ENCODE results near the gene GNPDA1. TPM values are rescaled to one million over a fixed set of nuclear protein-coding genes. Genes with fewer than 3 reads are reported as not detected.

GNPDA1 gene
- total RNA-seq (10 to 100 TPM; 12.6 to 30.3 (median 29.3) TPM), total RNA-seq (9.0 to 330 (median 45.5) reads per million in 29 experiments)
- 31.6 TPM for total RNA-seq (2013)

DNA sequence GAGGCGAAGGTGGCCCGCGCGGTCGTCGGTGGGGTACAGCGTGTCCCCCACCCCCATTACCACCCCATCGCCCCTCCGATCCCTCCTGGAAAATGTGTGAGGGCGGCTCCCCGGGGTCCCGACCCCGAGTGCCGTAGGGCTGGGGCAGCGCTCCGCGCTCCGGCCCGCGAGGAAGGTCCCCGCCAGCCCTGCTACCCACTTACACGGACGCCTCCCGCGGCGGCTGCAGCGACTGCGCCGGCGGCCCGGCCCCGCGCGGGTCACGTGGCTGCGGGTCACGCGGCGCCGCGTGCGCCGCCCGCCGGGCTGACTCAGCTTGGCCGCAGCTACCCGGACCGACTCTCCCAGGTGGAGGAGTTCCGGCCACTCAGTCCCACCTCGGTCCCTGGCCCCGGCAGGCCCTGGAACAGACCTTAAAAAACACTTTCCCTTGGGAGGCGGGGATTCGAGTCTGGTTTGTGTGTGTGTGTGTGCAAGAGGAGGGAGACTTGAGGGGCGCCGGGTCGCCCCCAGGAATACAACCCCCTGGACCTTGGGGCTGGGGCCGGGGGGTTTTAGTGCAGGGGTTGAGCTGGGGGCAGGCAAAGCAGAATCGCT is at the start of gene GNPDA1:
TSS of gene GNPDA1 (minus strand) at position 236 of the 597 bp plus-strand sequence. CDS start 992 bp downstream, outside the sequence.
- ATAC-seq (replicated peaks in 1 of 4) (peak; percentile 71 to 79 (median 76)), DNase-seq (peak in 34 of 35 experiments; percentile 20 to 82 (median 47))
- H3K9me3 Mint-ChIP-seq = no peaks in the 10 kb centered on the region
- ChIA-PET POLR2A (interaction anchor here (0.7 to 1.0 kb wide), 3 partner anchors 12 to 98 kb away, joined by 3 to 5 read pairs (median 3); no protein-coding TSS in a partner anchor), CTCF (interaction anchor here (0.7 to 5.7 kb wide), 15 partner anchors 8 to 137 kb away, joined by 3 to 48 read pairs (median 5); partner anchors contain the start of genes NDFIP1 (in 1 of the 2) and RNF14 (in 1 of the 2))
- peak within 1 kb of the TSS; percentile 69 to 78 for H3K4me3 ChIP-seq (ENCODE audit: control insufficient read depth in 1 of 2, extremely low read depth in 1 of 2, low read length in 1 of 2)
- H3K4me1 Mint-ChIP-seq = peaks cover 53 to 78% (median 63%) of the 10 kb centered on the region in 3 donors
- H3K4me3 Mint-ChIP-seq = peak within 1 kb of the TSS; percentile 78 to 87 (median 85)
- 2% methylated on average over 43 of the region's 58 CpGs for WGBS (ENCODE audit: insufficient coverage)
- no peaks in the 10 kb centered on the region for H3K27me3 ChIP-seq (replicated peaks in 1 of 2; ENCODE audit: control insufficient read depth in 2 of 2, extremely low read depth in 1 of 2, insufficient read depth in 2 of 2, low read length in 1 of 2)
- H3K4me1 ChIP-seq (ENCODE audit: control insufficient read depth in 1 of 2, extremely low read depth in 1 of 2, insufficient read depth in 2 of 2, low read length in 2 of 2) = peaks cover 23 to 63% of the 10 kb centered on the region in 2 experiments
- H3K27ac Mint-ChIP-seq = peak within 1 kb of the TSS; percentile 93 to 95
- H3K36me3 Mint-ChIP-seq = peaks cover 10% of the 10 kb centered on the region
- H3K9me3 ChIP-seq = no peaks in the 10 kb centered on the region
- no peaks in the 10 kb centered on the region for H3K27me3 Mint-ChIP-seq
- H3K36me3 ChIP-seq (ENCODE audit: control insufficient read depth in 2 of 2, extremely low read depth in 1 of 2, insufficient read depth in 1 of 2, low read length in 1 of 2) = no peaks in the 10 kb centered on the region
- peak within 1 kb of the TSS; percentile 81 for H3K27ac ChIP-seq (ENCODE audit: low read length)

DNA sequence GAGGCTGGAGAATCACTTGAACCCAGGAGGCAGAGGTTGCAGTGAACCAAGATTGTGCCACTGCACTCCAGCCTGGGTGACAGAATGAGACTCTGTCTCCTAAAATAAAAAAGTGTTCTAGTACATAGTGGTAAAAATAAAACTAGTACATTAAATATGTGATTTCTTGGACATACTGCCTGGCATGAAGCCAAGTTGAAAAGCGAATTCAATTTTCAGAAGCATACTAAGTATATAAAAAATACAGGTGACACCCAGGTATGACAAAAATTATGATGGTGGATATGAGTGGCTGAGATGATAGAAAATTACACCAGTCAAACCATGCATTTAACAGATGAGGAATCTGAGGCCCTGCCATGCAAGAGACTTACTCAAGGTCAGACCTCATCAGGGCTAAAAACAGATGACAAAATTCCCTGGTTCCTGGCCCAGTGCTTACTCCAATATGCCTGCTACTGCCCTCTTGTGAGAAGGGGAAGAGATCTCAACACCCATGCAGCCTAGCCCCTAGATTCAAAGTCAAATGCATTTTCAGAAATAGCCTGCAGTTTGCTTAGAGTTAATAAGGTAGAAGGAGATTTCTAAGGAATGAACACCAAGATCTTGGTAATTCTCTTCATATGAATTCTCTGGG is 46.6 kb upstream of the GNPDA1 start:
- Mint-ChIP-seq H3K27ac (no peak overlapping the region), H3K36me3 (no peaks in the 10 kb centered on the region), H3K4me3 (no peak overlapping the region), H3K4me1 (peaks cover 12 to 15% (median 14%) of the 10 kb centered on the region in 3 donors), H3K9me3 (no peaks in the 10 kb centered on the region), H3K27me3 (no peaks in the 10 kb centered on the region)
- ChIA-PET POLR2A (no interaction called here), CTCF (no interaction called here)
- Histone ChIP-seq H3K9me3 (no peaks in the 10 kb centered on the region), H3K4me1 (ENCODE audit: control insufficient read depth in 1 of 2, extremely low read depth in 1 of 2, insufficient read depth in 2 of 2, low read length in 2 of 2) (peaks cover 0 to 15% of the 10 kb centered on the region in 2 experiments), H3K4me3 (ENCODE audit: control insufficient read depth in 1 of 2, extremely low read depth in 1 of 2, low read length in 1 of 2) (no peak overlapping the region), H3K36me3 (ENCODE audit: control insufficient read depth in 2 of 2, extremely low read depth in 1 of 2, insufficient read depth in 1 of 2, low read length in 1 of 2) (no peaks in the 10 kb centered on the region), H3K27ac (ENCODE audit: low read length) (no peak overlapping the region), H3K27me3 (replicated peaks in 1 of 2; ENCODE audit: control insufficient read depth in 2 of 2, extremely low read depth in 1 of 2, insufficient read depth in 2 of 2, low read length in 1 of 2) (no peaks in the 10 kb centered on the region)
- no peak for ATAC-seq (replicated peaks in 1 of 4)
- no CpG with 5 or more reads among the region's 1 CpG for WGBS (ENCODE audit: insufficient coverage)
- DNase-seq = no peak

- Histone ChIP-seq H3K27me3 (replicated peaks in 1 of 2; ENCODE audit: control insufficient read depth in 2 of 2, extremely low read depth in 1 of 2, insufficient read depth in 2 of 2, low read length in 1 of 2) (no peaks in the 10 kb centered on the region), H3K27ac (ENCODE audit: low read length) (no peak overlapping the region), H3K9me3 (no peaks in the 10 kb centered on the region), H3K4me1 (ENCODE audit: control insufficient read depth in 1 of 2, extremely low read depth in 1 of 2, insufficient read depth in 2 of 2, low read length in 2 of 2) (no peaks in the 10 kb centered on the region), H3K4me3 (ENCODE audit: control insufficient read depth in 1 of 2, extremely low read depth in 1 of 2, low read length in 1 of 2) (no peak overlapping the region), H3K36me3 (ENCODE audit: control insufficient read depth in 2 of 2, extremely low read depth in 1 of 2, insufficient read depth in 1 of 2, low read length in 1 of 2) (no peaks in the 10 kb centered on the region)
- Mint-ChIP-seq H3K4me1 (peaks cover 7 to 11% (median 10%) of the 10 kb centered on the region in 3 donors), H3K9me3 (no peaks in the 10 kb centered on the region), H3K27me3 (no peaks in the 10 kb centered on the region), H3K27ac (no peak overlapping the region), H3K36me3 (no peaks in the 10 kb centered on the region), H3K4me3 (no peak overlapping the region)
- POLR2A ChIA-PET = no interaction called here
- no peak for DNase-seq
- ATAC-seq (replicated peaks in 1 of 4) = no peak
- CTCF ChIA-PET = no interaction called here
Observed at GRCh38 chr5:142057697-142058056, 44.9 kb upstream of the GNPDA1 start.

GRCh38 chr5:142056816-142057696 is 44.2 kb upstream of the GNPDA1 start:
- Histone ChIP-seq H3K27ac (ENCODE audit: low read length) (no peak overlapping the region), H3K27me3 (replicated peaks in 1 of 2; ENCODE audit: control insufficient read depth in 2 of 2, extremely low read depth in 1 of 2, insufficient read depth in 2 of 2, low read length in 1 of 2) (no peaks in the 10 kb centered on the region), H3K36me3 (ENCODE audit: control insufficient read depth in 2 of 2, extremely low read depth in 1 of 2, insufficient read depth in 1 of 2, low read length in 1 of 2) (no peaks in the 10 kb centered on the region), H3K9me3 (no peaks in the 10 kb centered on the region), H3K4me3 (ENCODE audit: control insufficient read depth in 1 of 2, extremely low read depth in 1 of 2, low read length in 1 of 2) (no peak overlapping the region), H3K4me1 (ENCODE audit: control insufficient read depth in 1 of 2, extremely low read depth in 1 of 2, insufficient read depth in 2 of 2, low read length in 2 of 2) (no peaks in the 10 kb centered on the region)
- DNase-seq (no peak), ATAC-seq (replicated peaks in 1 of 4) (no peak)
- Mint-ChIP-seq H3K9me3 (no peaks in the 10 kb centered on the region), H3K27ac (no peak overlapping the region), H3K4me1 (peaks cover 7 to 11% (median 10%) of the 10 kb centered on the region in 3 donors), H3K36me3 (no peaks in the 10 kb centered on the region), H3K27me3 (no peaks in the 10 kb centered on the region), H3K4me3 (no peak overlapping the region)
- WGBS (ENCODE audit: insufficient coverage) = 100% methylated on average over 1 of the region's 5 CpGs
- CTCF ChIA-PET = no interaction called here
- POLR2A ChIA-PET = no interaction called here

- no peaks in the 10 kb centered on the region for H3K27me3 ChIP-seq (replicated peaks in 1 of 2; ENCODE audit: control insufficient read depth in 2 of 2, extremely low read depth in 1 of 2, insufficient read depth in 2 of 2, low read length in 1 of 2)
- no peaks in the 10 kb centered on the region for H3K27me3 Mint-ChIP-seq
- no peak for DNase-seq
- no peak overlapping the region for H3K4me3 ChIP-seq (ENCODE audit: control insufficient read depth in 1 of 2, extremely low read depth in 1 of 2, low read length in 1 of 2)
- no peaks in the 10 kb centered on the region for H3K4me1 ChIP-seq (ENCODE audit: control insufficient read depth in 1 of 2, extremely low read depth in 1 of 2, insufficient read depth in 2 of 2, low read length in 2 of 2)
- H3K4me1 Mint-ChIP-seq = peaks cover 7 to 11% (median 10%) of the 10 kb centered on the region in 3 donors
- ChIA-PET POLR2A (interaction anchor here in 1 of 2 donors (0.6 kb wide), 1 partner anchor 39 kb away, joined by 8 read pairs; no protein-coding TSS in a partner anchor), CTCF (interaction anchor here (0.6 to 0.7 kb wide), 4 partner anchors 35 to 1718 kb away, joined by 3 to 6 read pairs (median 4); no protein-coding TSS in a partner anchor)
- H3K4me3 Mint-ChIP-seq = no peak overlapping the region
- H3K9me3 Mint-ChIP-seq = no peaks in the 10 kb centered on the region
- H3K9me3 ChIP-seq = no peaks in the 10 kb centered on the region
- no peaks in the 10 kb centered on the region for H3K36me3 Mint-ChIP-seq
- H3K36me3 ChIP-seq (ENCODE audit: control insufficient read depth in 2 of 2, extremely low read depth in 1 of 2, insufficient read depth in 1 of 2, low read length in 1 of 2) = no peaks in the 10 kb centered on the region
- WGBS (ENCODE audit: insufficient coverage) = no CpG with 5 or more reads among the region's 1 CpG
- ATAC-seq (replicated peaks in 1 of 4) = no peak
- H3K27ac ChIP-seq (ENCODE audit: low read length) = no peak overlapping the region
- no peak overlapping the region for H3K27ac Mint-ChIP-seq
Observed at GRCh38 chr5:142055301-142055700, 42.5 kb upstream of the GNPDA1 start.
